Left lobe of liver (tissue), 2 donors: ENCODE measurements around the gene ZMIZ1. TPM values are rescaled to one million over a fixed set of nuclear protein-coding genes. Genes with fewer than 3 reads are reported as not detected.

ENCODE experiments used
- ATAC-seq: fragments of 200-7000 bp; cut with Tn5 transposase; one replicate; pipeline ENCODE4 v1.9.1; 2020; ENCODE audit warnings: mild to moderate bottlenecking, moderate library complexity
- DNase-seq: peaks from one replicate; pipeline ENCODE4 v3.0.0-alpha.2; 2020; ENCODE audit warnings: low spot score
- total RNA-seq: library from RNA; stranded (reverse); gene quantifications from one replicate; pipeline ENCODE4 v1.2.1, GENCODE V29; 2021
- donor health status: DM: no; HTN: no; CAD: no; lungs with moderate emphysema.
- donor health status: DM: no; HTN: yes; CAD: no.

Gene ZMIZ1
- total RNA-seq, 1 donor from 2014 or later: 15.0 TPM

DNA sequence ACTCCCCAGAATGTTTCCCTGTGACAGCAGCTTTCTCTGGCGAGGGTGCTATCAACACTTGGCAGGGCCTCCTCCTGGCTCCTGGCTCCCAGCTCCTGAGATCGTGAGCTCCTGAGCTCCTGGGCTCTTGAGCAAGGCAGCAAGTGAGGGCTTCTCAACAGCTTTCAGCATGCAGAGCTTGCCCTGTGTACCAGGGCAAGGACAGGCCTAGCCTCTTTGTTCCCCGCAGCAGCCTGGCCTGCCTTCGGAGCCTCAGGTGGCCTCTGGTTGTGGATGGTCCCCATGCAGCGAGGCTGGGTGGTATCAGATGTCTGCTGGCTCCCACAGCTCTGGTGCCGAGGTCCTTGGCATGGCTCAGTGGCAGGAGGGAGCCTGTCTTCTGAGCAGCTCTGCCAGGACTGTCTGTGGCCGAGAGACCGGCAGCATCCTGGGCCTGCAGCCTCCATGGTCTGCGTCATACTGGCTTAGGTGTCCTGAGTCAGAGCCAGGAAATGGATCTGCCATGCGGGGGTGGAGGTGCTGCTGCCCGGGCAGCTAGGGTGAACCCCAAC lies 44.2 kb downstream of the ZMIZ1 start:
- DNase-seq: no peak
- peak; percentile 58 for ATAC-seq

DNA sequence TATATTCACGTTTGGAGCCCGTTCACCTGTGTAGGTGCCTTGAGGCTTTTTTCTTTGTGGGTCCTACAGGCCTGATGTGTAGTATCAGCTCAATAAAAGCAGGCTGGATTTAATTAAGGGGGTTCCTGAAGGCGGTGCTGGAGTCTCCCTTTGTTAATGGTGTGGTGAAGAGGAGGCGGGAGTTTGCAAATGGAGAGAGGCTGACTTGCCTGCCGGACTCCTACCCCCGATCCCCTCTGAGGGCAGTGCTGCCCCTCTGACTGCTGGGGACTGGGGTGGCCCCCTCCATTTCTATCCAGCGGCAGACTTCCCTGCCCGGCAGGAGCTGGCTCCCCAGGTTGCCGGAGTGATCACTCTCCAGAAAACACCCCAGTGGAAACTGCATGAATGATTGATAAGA lies 45.1 kb downstream of the ZMIZ1 start:
- ATAC-seq: no peak
- no peak for DNase-seq

DNA sequence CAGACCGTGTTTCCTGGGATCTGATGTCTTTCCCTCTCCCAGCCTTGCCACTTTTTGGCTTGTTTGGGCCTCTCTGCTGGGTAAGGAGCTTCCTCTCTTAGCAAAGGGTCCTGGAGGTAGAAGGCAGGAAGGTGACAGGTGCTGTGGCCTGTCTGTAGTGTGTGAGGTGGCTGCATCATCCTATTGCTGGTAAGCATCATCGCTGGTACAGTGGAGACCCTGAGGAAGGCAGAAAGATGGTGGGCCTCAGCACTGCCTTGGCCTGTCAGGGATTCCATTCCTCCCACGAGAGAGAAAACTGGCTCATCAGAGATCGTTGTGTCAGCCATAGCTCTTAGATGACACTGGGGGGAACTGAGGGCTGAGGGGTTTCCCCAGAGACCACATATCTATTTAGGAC lies 46.5 kb downstream of the ZMIZ1 start:
- ATAC-seq: no peak
- no peak for DNase-seq

DNA sequence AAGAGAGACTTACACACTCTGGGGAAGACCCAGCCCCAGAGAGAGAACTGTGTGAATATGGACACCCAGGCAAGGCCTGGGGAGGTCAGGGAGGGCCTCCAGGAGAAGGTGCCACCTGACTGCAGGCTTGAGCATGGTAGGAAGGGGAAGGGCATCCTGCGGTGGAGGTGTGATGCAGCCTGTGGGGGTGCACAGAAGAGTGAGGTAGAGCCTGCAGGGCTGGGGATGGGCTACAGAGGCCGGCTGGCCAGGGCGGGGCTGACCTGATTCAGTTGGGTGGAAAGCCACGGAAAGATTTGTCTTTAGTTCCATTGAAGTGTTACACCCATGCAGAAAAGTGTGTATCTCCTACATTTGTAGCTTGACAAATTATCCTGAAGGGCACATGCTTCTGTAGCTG lies 47.6 kb downstream of the ZMIZ1 start:
- DNase-seq (no peak), ATAC-seq (no peak)

DNA sequence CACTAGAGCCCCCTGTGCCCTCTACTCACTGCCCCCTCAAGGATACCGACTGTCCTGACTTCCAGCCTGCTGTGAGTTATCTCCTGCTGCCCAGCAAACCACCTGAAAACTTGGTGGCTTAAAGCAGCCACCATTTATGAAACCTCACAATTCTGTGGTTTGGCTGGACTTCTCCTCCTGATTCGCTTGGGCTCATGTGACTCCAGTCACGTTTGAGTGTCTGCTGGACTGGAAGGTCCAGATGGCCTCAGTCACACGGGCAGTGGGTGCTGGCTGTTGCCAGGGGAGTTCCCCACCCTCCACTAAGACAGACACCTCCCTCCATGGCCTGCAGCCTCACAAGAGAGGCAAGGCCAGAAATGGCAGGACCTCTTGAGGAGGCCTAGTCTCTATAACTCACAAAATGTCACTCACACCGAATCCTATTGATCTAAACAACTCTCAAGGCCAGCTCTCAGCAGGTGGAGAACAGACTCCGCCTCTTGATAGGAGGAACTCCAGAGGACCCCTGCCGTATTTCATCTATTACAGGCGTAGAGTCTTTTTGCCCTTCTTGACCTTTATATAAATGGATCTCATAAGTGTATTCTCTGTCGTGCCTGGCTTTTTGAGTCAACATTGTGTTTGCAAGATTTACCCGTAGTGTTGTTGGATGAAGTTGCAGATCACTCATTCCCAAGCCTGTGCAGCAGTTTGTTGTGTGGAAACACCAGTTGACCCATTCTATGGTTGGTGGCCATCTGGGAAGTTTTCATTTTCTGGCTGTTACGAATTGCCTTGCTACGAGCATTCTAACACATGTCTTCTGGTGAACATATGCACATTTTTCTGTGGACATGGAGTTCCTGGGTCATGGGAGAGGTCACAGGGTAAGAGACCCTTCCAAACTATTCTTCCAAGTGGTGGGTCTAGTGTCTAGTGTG lies 48.3 kb downstream of the ZMIZ1 start:
- no peak for DNase-seq
- peak; percentile 6 for ATAC-seq

DNA sequence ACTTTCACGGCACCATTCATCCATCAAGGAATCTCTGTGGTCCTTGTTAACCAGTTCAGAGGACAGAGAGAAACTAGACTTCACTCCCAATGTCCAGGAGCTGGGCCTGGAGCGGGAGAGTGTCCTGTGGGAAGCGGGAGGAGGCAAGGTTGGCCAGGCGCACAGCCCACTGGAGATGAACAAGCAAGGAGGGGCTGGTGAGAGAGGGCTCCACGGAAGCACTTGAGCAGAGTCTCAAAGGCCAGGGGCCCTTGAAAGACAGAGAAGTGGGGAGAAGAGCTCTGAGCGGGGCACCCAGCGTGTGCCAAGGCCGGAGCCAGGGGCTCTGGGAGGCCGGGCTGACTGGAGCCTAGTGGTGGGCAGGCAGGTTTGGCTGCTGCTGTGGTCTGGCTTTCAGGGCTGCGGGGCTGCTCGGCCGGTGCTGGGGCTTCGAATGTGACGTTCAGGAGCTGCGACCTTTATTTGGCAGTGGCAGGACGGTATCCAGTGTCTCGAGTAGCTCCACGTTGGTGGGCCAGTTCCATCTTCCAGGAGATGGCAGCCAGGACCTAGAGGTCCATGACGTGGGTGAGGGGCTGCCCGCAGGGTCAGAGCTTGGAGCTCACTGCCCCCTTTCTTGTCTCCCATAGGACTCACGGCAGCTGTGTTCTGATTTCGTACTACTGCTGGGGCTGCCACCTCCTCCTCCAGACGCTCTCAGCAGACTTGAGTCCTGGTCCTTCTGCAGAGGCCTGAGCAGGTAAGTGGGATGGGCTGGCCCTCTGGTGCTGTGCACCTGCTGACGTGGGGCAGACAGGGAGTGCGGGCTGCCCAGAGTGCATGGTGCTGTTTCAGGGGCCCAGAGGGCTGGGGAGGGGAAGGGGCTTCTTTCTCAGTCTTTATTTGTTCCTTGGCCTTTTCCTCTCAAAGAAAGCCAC lies 49.8 kb downstream of the ZMIZ1 start:
- ATAC-seq (no peak), DNase-seq (no peak)

DNA sequence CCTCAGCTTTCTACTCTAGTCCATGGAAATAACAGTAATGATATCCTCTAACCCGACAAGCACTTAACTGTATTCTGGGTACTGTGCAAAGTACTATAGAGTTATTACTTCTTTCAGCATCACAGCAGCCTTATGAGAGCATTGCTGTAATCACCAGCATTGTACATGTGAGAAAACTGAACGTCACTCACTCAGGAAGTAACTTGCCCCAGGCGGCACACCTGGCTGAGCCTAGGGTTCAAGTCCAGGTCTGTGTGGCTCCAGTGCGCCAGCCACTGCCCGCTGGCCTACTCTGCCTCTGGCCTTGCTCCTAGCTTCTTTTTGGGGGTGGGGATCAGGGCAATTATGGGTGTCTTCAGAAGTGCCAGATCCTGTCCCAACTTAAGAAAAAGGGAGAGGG lies 50.5 kb downstream of the ZMIZ1 start:
- ATAC-seq: no peak
- DNase-seq: no peak

DNA sequence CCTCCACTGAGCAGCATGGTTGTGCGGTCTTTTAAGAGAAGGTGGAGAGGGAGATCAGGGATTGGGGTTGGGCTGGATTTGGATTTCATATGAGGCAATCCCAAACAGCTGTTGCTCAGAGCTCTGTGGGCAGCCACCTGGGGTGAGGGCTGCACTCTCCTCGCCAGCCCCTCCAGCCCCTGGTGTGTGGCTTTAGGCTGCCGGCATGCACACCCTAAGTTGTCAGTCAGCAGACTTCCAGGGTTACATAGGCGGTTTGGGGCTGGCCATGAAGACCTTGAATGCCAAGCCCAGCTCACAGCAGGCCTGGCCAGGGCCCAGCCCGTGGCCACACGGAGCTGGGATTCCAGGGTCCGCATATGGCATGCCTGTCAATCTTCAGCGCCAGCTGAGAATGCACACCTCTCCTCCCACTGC lies 54.8 kb downstream of the ZMIZ1 start:
- no peak for ATAC-seq
- no peak for DNase-seq

DNA sequence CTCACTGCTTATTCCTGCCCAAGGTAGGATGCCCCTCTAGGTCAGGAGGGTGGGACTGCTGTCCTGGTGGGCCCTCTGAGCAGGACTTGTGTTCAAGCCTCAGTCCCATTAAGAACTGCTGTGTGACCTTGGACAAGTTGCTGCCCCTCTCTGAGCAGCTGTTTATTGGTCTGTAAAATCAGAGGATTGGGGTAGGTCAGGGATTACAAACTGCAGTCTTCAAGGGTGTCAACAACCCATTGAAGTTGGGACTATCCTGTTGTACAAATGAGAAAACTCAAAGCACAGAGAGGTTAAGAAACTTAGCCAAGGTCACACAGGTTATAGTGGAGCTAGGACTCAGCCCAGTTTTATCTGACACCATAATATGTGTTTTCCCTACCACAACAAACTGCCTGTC lies 55.3 kb downstream of the ZMIZ1 start:
- DNase-seq: no peak
- no peak for ATAC-seq

DNA sequence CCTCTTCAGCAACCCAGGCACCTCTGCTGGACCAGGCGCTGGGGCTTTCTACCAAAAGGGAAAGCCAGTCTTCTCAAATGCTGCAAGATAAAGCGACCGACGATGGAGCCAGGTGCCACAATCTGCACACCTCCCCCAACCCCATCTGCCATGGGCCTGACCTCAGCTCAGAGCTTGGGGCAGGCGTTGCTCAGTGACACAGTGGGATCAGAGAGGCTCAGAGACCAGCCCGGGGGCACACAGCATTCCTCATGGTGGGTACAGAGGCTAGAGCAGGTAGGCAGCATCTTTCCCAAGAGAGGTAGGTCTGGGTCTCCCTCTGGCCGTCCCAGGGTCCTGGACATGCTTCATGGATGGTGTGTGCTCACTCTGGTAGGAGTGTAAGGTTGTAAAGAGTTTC lies 56.3 kb downstream of the ZMIZ1 start:
- DNase-seq (no peak), ATAC-seq (no peak)

DNA sequence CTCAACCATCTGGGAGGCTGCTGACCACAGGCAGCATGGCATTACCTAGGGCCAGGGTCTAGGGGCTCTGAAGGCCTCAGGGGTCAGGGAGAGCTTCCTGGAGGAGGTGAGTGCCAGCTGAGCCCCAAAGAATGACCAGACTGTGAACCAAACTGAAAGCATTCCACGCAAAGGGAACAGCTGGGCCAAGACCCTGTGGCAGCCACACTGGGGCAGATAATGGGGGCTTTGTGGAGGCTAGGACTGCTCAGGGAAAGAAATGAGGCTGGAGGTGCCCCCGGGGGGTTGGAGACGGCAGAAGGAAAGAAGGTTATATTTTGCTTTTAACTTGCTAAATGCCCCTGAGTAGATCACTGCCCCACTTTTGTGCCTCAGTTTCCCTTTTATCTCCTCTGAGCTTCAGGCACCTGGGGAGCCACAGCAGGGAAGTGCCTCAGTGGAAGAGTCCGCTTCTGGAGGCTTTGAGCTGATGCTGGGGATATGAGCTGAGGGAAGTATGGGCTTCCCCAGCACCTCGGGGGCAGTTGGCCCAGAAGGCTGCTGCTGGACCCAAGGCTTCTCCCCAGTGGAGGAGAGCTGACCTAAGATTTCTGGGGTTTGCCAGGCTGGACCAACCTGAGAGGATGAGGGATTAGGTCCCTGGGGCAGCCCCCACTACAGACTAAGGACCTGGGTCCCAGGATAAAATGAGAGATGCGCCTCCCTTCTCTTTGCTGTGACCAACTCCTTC lies 57.8 kb downstream of the ZMIZ1 start:
- DNase-seq: no peak
- ATAC-seq: peak; percentile 1

DNA sequence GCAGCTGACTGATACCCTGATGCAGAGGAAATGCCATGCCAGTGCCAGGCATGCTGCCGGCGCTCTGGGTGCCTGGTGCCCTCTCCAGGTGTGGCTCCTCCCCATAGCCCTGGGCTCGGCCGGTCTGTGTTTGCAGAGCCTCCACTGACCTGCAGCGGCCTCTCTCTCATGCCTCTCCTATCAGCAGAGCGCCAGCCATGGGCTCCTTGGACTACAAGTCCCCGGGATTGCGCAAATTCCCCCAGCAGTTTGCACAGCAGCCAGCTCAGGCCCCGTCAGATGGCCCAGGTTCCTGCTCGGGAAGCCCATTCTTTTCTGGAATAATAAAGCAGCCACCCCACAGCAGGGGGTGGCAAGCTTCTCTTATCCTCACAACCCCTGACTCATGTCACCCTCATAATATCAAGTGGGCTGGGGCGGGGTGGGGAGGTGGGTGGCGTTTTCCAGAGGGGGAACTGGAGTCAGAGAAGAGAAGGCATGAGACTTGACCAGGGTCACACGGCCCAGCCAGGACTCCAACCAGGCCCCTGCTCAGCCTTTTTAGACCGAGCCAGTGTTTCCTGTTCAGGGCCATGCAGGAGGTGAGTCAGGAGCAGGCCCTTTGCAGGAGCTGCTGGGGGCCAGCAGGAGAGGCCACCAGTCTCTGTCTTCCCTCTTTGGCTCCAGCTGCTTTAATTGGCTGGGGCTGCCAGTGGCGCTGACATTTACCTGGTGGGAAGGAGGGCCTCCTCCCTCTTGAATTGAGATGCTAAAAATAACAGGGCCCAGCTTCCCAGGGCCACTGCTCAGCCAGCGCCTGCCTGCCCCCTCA lies 58.6 kb downstream of the ZMIZ1 start:
- DNase-seq (peak; percentile 96), ATAC-seq (peak; percentile 95)

DNA sequence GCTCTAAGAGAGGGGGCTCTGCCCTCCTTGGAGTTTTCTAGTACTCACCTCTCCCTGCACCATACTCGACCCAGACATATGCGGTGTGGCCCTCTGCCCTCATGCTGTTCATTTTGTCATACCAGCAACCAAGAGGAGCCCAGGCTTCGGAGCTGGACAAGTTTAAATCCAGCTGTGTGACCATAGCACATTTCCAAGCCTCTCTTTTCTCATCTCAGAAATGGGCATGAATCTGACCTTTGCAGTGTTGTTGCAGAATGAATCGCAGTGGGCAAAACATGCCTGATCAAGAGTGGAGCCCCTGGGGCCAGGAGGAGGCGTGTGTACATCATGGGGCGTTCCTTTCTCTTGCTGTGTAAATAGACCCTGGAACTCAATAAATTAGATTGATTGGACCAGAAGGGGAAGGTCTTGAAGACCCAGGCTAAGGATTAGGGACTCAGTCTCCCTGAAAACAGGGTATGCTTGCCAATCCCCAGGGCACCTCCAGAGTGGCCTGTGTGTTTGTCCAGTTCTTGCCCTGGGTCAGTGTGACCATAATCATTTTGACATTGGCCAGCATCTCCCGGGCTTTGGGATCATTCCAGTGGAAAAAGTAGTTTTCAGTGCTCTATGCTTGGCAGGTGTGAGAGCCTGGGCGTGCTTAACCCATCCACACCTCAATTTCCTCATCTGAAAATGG lies 59.6 kb downstream of the ZMIZ1 start:
- DNase-seq: no peak
- ATAC-seq: peak; percentile 20

DNA sequence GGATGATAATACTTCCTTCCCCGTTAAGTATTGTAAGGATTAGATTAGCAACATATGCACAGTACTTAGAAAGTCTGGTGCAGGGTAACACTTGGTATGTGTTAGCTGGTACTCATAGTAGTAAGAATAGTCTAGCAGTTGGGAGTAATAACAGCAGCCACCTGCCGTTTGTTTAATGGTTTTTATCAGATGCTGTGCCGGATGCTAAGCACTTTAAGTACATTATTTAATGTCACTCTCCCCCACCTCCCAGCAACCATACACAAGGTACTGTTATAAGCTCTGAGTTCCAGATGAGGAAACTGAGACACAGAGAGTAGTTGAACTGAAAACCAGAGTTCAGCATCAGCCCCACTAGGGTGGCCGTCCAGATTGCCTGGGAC lies 60.1 kb downstream of the ZMIZ1 start:
- ATAC-seq: no peak

DNA sequence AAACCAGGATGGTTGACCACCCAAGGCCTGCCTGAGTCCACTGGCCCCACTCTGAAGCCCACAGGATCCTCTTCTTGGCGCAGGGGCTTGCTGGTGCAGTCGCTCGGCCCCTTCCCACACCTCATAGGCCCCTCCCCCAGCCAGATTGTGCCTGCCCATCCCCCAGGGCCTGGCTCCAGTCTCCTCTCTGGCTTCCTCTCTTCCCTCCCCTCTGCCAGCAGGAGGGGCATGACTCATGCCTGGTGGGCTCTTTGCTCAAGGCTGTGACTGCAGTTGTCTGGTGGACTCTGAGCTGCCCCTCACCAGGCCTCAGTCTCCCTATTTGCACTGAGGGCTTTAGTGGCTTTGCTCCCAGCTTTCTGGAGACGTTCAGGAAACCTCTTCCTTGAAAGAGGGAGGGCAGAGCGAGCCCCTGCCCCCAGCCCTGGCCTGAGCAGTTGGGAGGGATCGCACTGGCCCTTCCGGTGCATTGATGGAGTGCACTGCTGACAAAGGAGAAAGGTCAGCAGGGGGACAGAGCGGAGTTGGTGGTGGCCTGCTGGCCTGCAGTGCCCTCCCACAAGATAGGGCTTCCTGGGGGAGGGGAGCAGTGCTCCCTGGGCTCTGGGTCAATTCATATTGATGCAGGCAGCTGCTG lies 60.7 kb downstream of the ZMIZ1 start:
- no peak for DNase-seq
- peak; percentile 3 for ATAC-seq

More for the DNA sequence above, 60.1 kb downstream of the ZMIZ1 start:
- DNase-seq: no peak

DNA sequence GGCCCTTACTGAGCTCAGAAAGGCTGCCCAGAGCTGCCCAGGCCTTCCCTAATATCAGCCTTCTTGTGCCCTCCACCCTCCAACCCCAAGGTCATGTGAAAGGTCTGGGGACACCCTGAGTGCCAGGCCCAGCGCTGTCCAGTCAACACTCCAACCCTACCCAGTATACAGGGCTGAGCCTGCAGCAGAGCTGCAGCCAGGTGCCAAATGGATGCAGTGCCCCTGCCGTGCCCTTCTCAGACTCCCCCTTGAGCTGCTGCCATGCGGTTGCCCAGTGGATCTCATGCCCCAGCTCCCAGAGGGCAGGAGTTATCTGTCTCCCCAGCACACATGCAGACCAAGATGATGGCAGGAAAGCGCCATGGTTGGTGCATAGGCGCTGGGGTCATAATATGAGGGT lies 61.5 kb downstream of the ZMIZ1 start:
- ATAC-seq: no peak
- DNase-seq: no peak

DNA sequence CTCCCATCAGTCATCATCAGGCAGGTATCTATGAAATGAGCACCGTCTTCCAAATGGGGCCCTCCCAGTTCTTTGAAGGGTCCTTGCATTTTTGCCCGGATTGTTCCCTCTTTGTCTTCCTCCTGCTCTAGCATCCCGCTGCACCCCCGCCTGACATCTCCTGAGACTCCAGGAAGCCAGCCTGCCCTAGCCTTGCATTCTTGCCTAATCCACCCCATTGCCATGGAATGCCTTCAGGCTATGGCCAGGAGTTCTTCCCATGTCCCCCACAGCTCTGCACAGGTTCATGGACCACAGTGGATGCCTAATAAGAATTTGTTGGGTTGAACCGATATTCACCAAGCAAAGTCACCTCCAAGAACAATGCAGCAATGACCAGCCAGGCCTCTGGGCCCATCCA lies 62.1 kb downstream of the ZMIZ1 start:
- DNase-seq (no peak), ATAC-seq (no peak)

DNA sequence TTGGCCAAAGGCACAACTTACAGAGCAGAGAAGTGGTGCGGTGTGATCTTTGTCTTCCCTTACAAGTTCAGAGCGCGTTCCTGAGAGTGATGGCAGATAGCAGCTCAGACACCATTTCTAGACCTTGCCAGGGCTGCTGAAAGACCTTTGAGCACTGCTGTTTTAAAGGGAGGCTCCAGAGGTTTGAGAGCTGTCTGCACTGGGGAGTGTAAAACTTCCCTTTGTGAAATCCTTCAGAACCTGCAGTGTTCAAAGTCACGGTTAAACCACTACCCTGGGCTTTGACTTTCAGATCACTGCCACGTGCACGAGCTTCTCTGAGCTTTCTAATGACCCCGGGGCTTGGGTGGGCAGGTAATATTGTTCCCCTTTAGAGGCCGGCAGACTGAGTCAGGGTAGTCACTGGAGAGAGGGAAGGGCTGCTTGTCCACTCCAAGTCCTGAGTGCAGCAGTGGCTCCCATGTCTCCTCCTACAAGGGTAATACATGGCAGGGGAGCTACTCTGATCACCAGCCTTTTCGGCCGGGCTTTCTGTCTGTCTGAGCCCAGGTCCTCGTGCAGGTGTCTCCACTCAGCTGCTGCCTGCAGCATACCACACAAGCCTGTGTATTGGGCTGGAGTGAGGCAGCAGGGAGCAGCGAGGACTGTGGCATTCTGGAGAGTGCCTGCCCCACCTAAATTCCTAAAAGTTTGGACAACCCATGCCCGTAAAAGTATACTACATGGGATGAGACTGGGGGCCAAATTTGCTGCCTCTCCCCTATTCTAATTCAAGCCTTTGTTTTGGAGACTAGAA lies 63.3 kb downstream of the ZMIZ1 start:
- DNase-seq (no peak), ATAC-seq (no peak)
